Neuronal stem cell (in vitro differentiated cells): ENCODE results near the gene STOML2.

Experiments used
- DNase-seq: peaks from one replicate; pipeline ENCODE4 v3.0.0-alpha.2; 2013; ENCODE audit warnings: low spot score
- H2AFZ ChIP-seq: one replicate; pipeline ENCODE4 v1.6.1; 2013; ENCODE audit warnings: mild to moderate bottlenecking, low read length, inconsistent platforms
- H2AK5ac ChIP-seq: 2 replicates; pipeline ENCODE4 v1.6.1; 2013; ENCODE audit warnings: low read depth, mild to moderate bottlenecking, inconsistent platforms, low read length, moderate library complexity, mixed read lengths
- H2BK120ac ChIP-seq: 2 replicates; pipeline ENCODE4 v1.6.1; 2013; ENCODE audit warnings: low read depth, mild to moderate bottlenecking, inconsistent platforms, low read length, moderate library complexity, mixed read lengths
- H2BK12ac ChIP-seq: one replicate; pipeline ENCODE4 v1.6.1; 2013; ENCODE audit warnings: low read length, inconsistent platforms
- H2BK15ac ChIP-seq: 2 replicates; pipeline ENCODE4 v1.6.1; 2013; ENCODE audit warnings: mild to moderate bottlenecking, low read length, inconsistent platforms, mixed read lengths
- H2BK5ac ChIP-seq: one replicate; pipeline ENCODE4 v1.6.1; 2013; ENCODE audit warnings: inconsistent platforms, mild to moderate bottlenecking, low read length, moderate library complexity
- H3K14ac ChIP-seq: one replicate; pipeline ENCODE4 v1.6.1; 2013; ENCODE audit warnings: low read length, inconsistent platforms
- H3K18ac ChIP-seq: 2 replicates; pipeline ENCODE4 v1.6.1; 2013; ENCODE audit warnings: low read length, inconsistent platforms
- H3K23ac ChIP-seq: 2 replicates; pipeline ENCODE4 v1.6.1; 2013; ENCODE audit warnings: low read depth, mild to moderate bottlenecking, mixed read lengths, low read length, inconsistent platforms; ENCODE audit not compliant: poor library complexity
- H3K27ac ChIP-seq: replicated peaks from 3 replicates; pipeline ENCODE4 v1.5.1; 2013; ENCODE audit warnings: low read length, inconsistent platforms
- H3K27me3 ChIP-seq, 3 experiments: 2 replicates each; pipeline ENCODE4 v1.6.1; 2013; ENCODE audit warnings: low read length in 3 of 3, mild to moderate bottlenecking in 2 of 3, inconsistent platforms in 1 of 3, low read depth in 1 of 3, mixed read lengths in 1 of 3, moderate library complexity in 1 of 3; ENCODE audit not compliant: control insufficient read depth in 3 of 3, insufficient read depth in 3 of 3
- H3K36me3 ChIP-seq, 2 donors: replicated peaks in 1 of 2; 2 replicates each; pipeline ENCODE4 v1.6.1; 2013; ENCODE audit warnings: low read length in 2 of 2; ENCODE audit not compliant: control insufficient read depth in 2 of 2, insufficient read depth in 2 of 2
- H3K4ac ChIP-seq: 2 replicates; pipeline ENCODE4 v1.6.1; 2013; ENCODE audit warnings: inconsistent platforms, mild to moderate bottlenecking, low read length, moderate library complexity
- H3K4me1 ChIP-seq, 2 donors: 1 replicate in 1 of 2; 2 replicates in 1 of 2; pipeline ENCODE4 v1.6.1; 2013; ENCODE audit warnings: low read length in 2 of 2, low read depth in 1 of 2; ENCODE audit not compliant: control insufficient read depth in 2 of 2, insufficient read depth in 1 of 2
- H3K4me2 ChIP-seq: one replicate; pipeline ENCODE4 v1.6.1; 2013; ENCODE audit warnings: mild to moderate bottlenecking, low read length, inconsistent platforms; ENCODE audit not compliant: insufficient read depth, poor library complexity, severe bottlenecking
- H3K4me3 ChIP-seq, 2 donors: 2 replicates each; pipeline ENCODE4 v1.5.1; 2013; ENCODE audit warnings: low read length in 2 of 2, mild to moderate bottlenecking in 2 of 2, inconsistent platforms in 1 of 2, moderate library complexity in 1 of 2
- H3K79me1 ChIP-seq: one replicate; pipeline ENCODE4 v1.6.1; 2013; ENCODE audit warnings: low read depth, mild to moderate bottlenecking, inconsistent platforms, low read length, moderate library complexity
- H3K9ac ChIP-seq: one replicate; pipeline ENCODE4 v1.6.1; 2013; ENCODE audit warnings: mild to moderate bottlenecking, low read depth, low read length, inconsistent platforms; ENCODE audit not compliant: poor library complexity
- H3K9me3 ChIP-seq, 2 donors: replicated peaks in 1 of 2; 2 replicates each; pipeline versions ENCODE3 to v1.6.1; 2013; ENCODE audit warnings: low read length in 2 of 2, mild to moderate bottlenecking in 2 of 2, inconsistent platforms in 1 of 2, low read depth in 1 of 2, mixed read lengths in 1 of 2, moderate library complexity in 1 of 2; ENCODE audit not compliant: control insufficient read depth in 2 of 2, insufficient read depth in 1 of 2
- H4K8ac ChIP-seq: one replicate; pipeline ENCODE4 v1.6.1; 2013; ENCODE audit warnings: low read depth, mild to moderate bottlenecking, inconsistent platforms, low read length, moderate library complexity
- H4K91ac ChIP-seq: one replicate; pipeline ENCODE4 v1.6.1; 2013; ENCODE audit warnings: low read length, low read depth, mild to moderate bottlenecking, inconsistent platforms; ENCODE audit not compliant: poor library complexity
- WGBS, 2 donors: extraction: QIAGEN DNeasy Blood & Tissue Kit; methylation state at CpG; one replicate each; pipeline ENCODE4 v1.1.7; 2013; ENCODE audit warnings: missing lambda C conversion rate in 2 of 2, mixed read lengths in 1 of 2; ENCODE audit not compliant: insufficient read length in 2 of 2, insufficient replicate concordance in 1 of 2; ENCODE audit errors: extremely low coverage in 2 of 2; 5-methylcytosine and 5-hydroxymethylcytosine counted together

The STOML2 gene

GRCh38 chr9:35054871-35055644 is 47.9 kb downstream of the STOML2 start:
- Histone ChIP-seq H3K4me1 (no peaks in the 10 kb centered on the region), H3K27ac (no peak overlapping the region), H3K36me3 (peaks cover 46 to 98% of the 10 kb centered on the region in 2 donors), H3K4me2 (no peak overlapping the region), H2BK5ac (no peak overlapping the region), H3K9me3 (peaks cover 0 to 4% of the 10 kb centered on the region in 2 donors), H2AFZ (no peak overlapping the region), H2BK15ac (no peak overlapping the region), H3K27me3 (no peaks in the 10 kb centered on the region), H2BK120ac (no peak overlapping the region), H2BK12ac (no peak overlapping the region), H3K4me3 (no peak overlapping the region), H3K18ac (no peak overlapping the region), H4K91ac (no peak overlapping the region), H3K9ac (no peak overlapping the region), H3K14ac (no peak overlapping the region), H2AK5ac (no peak overlapping the region), H3K79me1 (no peaks in the 10 kb centered on the region), H3K4ac (no peak overlapping the region), H3K23ac (no peak overlapping the region), H4K8ac (no peak overlapping the region)
- WGBS, 2 donors = no CpG with 5 or more reads among the region's 14 CpGs
- no peak for DNase-seq

DNA sequence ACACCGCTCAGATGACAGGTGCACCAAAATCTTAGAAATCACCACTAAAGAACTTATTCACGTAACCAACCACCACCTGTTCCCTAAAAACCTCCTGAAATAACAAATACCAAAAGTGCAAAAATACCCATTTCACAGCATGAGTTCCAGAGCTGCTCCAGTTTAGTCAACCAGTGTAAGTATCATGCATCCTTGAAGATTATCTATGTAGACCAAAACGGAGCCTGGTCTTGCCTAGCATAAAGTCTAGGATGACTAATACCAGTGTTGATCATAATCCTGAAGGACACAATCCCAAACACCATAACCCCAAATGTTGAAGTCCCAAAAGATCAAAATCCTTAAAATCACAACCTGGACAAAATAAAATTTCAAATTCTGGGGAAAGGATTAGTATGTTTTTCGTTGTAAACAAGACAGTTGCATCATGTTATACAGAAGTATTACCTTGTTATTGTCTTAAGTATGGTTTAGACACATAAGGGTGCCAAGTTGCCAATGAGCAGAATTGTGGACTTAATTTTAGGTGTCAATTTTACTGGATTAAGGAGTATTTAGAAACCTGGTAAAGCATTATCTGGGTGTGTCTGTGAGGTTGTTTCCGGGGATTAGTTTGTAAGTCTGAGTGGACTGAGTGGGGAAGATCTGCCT is 48.6 kb downstream of the STOML2 start:
- Histone ChIP-seq H3K23ac (no peak overlapping the region), H4K91ac (no peak overlapping the region), H2AFZ (no peak overlapping the region), H4K8ac (no peak overlapping the region), H3K27ac (no peak overlapping the region), H3K36me3 (peaks cover 40 to 98% of the 10 kb centered on the region in 2 donors), H3K9ac (no peak overlapping the region), H2BK12ac (no peak overlapping the region), H2AK5ac (no peak overlapping the region), H3K9me3 (peaks cover 0 to 3% of the 10 kb centered on the region in 2 donors), H2BK15ac (no peak overlapping the region), H3K14ac (no peak overlapping the region), H2BK120ac (no peak overlapping the region), H3K27me3 (no peaks in the 10 kb centered on the region), H3K4me2 (no peak overlapping the region), H3K18ac (no peak overlapping the region), H3K4ac (no peak overlapping the region), H3K4me1 (no peaks in the 10 kb centered on the region), H3K79me1 (no peaks in the 10 kb centered on the region), H3K4me3 (no peak overlapping the region), H2BK5ac (no peak overlapping the region)
- DNase-seq = no peak
- WGBS, 2 donors = no CpG with 5 or more reads among the region's 5 CpGs

- no peak overlapping the region for H2BK12ac ChIP-seq
- H3K4me3 ChIP-seq = no peak overlapping the region
- H2BK15ac ChIP-seq = no peak overlapping the region
- no peak overlapping the region for H3K4ac ChIP-seq
- H4K8ac ChIP-seq = no peak overlapping the region
- no peak overlapping the region for H3K4me2 ChIP-seq
- H3K18ac ChIP-seq = no peak overlapping the region
- H2AK5ac ChIP-seq = no peak overlapping the region
- no peak overlapping the region for H2BK120ac ChIP-seq
- no peak overlapping the region for H3K9ac ChIP-seq
- no peak overlapping the region for H4K91ac ChIP-seq
- H3K79me1 ChIP-seq = no peaks in the 10 kb centered on the region
- no peak overlapping the region for H3K14ac ChIP-seq
- H2AFZ ChIP-seq = no peak overlapping the region
- H3K23ac ChIP-seq = no peak overlapping the region
- H3K36me3 ChIP-seq = peaks cover 15 to 84% of the 10 kb centered on the region in 2 donors
- no peak overlapping the region for H3K27ac ChIP-seq
- H3K9me3 ChIP-seq = peaks cover 0 to 2% of the 10 kb centered on the region in 2 donors
- DNase-seq = peak; percentile 41
- no CpG with 5 or more reads among the region's 7 CpGs for WGBS, 2 donors
- H3K4me1 ChIP-seq = no peaks in the 10 kb centered on the region
- no peak overlapping the region for H2BK5ac ChIP-seq
- H3K27me3 ChIP-seq = no peaks in the 10 kb centered on the region
These were observed 51.6 kb downstream of the STOML2 start for GRCh38 chr9:35051069-35051967.
